Stimulated activated CD4-positive, alpha-beta T cell treated with anti-CD3 and anti-CD28 coated beads, Interleukin-12 subunit alpha, Interleukin-12 subunit beta, amount 100 ng/mL, for 24 hours (primary cell): ENCODE data around the gene GADD45GIP1.
A peak's percentile ranks its signal among the peaks of the same experiment; 100 is the strongest.
"Not testable (repeated sequence)": the region's sequence is repeated elsewhere in the genome, so short reads cannot be mapped to it uniquely, and the experiment has no call there.

Experiments used
- DNase-seq, 2 experiments: peaks; one replicate each; pipeline ENCODE4 v3.0.0-alpha.2; 2020; ENCODE audit warnings: low read depth in 2 of 2

The GADD45GIP1 gene

GRCh38 chr19:12959481-12959880 lies 2.5 kb upstream of the GADD45GIP1 start:
- no peak for DNase-seq

DNA sequence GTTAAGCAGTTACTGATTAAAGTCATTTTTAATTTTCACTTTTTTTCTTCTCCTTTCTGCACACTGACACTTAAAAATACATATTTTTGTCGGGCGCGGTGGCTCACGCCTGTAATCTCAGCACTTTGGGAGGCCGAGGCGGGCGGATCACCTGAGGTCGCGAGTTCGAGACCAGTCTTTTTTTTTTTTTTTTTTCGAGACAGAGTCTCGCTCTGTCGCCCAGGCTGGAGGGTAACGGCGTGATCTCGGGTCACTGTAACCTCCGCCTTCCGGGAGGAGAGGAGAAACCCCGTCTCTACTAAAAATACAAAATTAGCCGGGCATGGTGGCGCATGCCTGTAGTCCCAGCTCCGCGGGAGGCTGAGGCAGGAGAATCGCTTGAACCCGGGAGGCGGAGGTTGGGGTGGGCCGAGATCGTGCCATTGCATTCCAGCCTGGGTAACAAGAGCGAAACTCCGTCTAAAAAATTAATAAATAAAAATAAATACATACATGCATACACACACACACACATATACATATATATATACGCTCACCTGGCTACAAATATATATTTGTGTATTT lies 448 bp upstream of the GADD45GIP1 start:
- DNase-seq = not testable (repeated sequence)

- no peak for DNase-seq
Measured at GRCh38 chr19:12955996-12956395, 1.0 kb downstream of the GADD45GIP1 start.

DNA sequence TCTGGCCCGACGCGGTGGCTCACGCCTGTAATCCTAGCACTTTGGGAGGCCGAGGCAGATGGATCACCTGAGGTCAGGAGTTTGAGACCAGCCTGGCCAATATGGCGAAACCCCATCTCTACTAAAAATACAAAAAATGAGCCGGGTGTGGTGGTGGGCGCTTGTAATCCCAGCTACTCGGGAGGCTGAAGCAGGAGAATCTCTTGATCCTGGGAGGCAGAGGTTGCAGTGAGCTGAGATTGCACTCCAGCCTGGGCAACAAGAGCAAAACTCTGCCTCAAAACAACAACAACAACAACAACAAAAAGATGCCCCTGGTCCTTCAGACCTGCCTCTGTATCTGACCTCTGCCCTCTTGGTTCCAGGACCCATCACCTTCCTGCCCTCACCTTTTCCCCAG lies 1.4 kb downstream of the GADD45GIP1 start:
- DNase-seq = not testable (repeated sequence)

GRCh38 chr19:12954612-12954962 lies 2.4 kb downstream of the GADD45GIP1 start:
- DNase-seq = no peak

DNA sequence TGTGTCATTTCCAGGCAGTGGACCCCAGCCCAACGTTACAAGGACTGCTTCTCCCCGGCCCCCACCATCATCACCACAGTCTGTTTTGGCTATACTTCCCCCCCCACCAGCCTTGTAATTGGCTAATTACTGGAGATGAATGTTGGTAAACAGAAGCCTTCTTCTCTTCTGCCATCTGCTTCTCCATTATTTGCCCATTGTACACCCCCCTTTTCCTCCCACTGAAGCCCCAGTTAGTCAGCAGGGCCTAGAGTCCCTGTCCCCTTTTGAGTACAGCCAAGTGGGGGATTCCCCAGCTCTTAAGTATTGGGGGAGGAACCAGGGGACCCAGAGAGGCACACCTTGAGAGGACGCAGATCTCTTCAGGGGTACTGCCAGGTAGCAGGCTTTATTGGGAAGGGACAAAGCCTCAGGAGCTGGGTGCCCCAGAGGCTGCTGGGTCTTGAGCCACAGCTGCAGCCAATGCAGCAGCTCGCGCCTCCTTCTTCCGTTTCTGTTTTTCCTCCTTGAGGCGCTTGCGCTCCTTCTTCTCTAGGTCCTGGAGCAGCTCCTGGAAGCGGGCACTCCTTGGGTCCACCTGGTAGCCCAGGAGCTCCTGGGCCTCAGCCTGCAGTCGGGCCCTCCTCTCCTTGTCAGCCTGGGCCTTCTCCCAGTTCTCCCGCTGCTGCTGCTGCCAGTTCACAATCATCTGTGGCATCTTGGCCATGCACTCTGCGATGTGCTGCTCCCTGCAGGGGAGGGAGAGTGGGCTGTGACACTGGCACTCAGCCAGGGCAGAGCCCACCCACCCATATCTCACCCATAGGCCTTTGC lies 3.0 kb downstream of the GADD45GIP1 start:
- no peak for DNase-seq

DNA sequence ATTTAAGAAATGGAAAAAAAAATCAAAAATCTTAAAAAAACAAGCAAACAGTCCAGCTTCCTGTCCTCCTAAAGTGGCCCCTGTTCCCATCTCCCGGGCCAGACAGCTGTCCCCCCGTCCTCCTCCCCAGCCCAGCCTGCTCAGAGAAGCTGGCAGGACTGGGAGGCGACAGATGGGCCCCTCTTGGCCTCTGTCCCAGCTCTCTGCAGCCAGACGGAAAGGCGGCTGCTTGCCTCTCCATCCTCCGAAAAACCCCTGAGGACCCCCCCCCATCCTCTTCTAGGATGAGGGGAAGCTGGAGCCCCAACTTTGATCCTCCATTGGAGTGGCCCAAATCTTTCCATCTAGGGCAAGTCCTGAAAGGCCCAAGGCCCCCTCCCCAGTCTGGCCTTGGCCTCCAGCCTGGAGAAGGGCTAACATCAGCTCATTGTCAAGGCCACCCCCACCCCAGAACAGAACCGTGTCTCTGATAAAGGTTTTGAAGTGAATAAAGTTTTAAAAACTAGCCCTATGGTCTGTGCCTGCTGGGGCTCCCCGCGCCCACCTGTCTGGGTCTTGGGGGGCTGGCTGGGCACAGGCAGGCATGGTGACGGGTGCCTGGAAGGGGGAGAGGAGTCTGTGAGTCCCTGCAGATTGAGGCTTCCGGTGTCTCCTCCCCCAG lies 3.8 kb downstream of the GADD45GIP1 start:
- DNase-seq = no peak

- no peak for DNase-seq
Measured at GRCh38 chr19:12952488-12953137, 4.4 kb downstream of the GADD45GIP1 start.

GRCh38 chr19:12952050-12952449 lies 5.0 kb downstream of the GADD45GIP1 start:
- DNase-seq = not testable (repeated sequence)

DNA sequence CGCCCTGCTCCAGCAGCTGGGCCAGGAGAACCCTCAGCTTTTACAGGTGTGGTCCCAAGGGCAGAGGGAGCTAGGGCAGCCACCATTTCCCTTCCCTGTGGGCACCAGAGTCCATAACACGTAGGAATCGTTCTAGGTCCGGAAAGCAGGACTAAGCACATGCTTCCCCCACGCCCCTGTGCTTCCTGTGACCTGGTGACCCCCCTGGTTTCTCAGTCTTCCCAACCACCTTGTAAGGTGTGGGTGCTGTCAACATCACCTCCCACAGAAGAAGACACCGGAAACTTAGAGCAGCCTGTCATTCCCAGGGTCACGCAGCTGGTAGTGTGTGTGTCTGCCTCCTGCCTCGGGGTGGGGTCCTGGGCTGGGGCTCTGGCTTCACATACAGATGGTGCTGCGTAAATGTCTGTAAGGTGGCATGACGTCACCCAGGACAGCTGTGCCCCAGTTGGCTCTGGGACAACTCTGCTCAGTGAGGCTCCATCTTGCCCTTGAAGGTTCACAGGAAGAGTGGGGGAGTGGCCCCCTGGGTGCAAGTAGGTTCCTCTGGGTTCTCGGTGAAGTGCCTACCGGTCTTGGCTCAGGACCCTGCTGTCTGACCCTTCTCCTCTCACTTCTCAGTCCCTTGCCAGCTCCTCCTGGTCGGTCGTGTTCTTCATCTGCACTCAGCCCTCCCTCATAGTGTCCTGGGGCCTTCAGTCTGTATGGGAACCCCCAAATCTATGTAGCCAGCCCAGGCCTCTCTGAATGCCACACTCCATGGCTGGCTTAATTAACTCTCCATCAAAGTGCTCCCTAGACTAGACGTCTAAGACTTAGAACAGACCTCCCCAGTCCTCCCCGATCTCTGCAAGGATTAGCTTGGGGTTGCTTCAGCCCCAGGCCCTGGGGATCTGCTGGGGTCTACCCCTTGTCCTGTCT lies 7.4 kb downstream of the GADD45GIP1 start:
- DNase-seq = no peak

DNA sequence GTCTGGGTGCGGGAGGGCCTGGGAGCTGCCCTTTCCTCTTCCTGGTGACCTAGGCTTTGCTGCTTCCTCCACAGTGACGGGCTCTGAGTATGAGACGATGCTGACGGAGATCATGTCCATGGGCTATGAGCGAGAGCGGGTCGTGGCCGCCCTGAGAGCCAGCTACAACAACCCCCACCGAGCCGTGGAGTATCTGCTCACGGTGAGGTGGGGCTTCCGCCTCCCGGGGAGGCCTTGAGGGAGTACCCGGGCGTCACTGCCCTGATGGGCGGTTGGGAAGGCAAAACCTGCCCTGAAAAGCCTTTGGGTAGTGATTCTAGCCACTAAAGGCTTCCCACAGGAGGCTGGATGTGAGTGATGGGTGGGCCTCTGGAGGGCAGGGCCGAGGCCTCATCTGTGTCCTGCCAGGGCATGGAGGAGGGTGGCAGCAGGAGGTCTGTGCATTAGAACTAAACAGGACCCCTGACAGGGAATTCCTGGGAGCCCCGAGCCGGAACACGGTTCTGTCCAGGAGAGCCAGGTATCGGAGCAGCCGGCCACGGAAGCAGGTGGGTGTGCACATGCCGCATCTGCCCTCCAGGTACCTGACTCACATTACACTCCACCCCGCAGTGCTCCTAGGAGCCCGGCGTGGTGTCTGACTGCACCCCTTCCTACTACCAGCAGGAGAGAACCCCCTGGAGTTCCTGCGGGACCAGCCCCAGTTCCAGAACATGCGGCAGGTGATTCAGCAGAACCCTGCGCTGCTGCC lies 8.2 kb downstream of the GADD45GIP1 start:
- no peak for DNase-seq

GRCh38 chr19:12947702-12948611 lies 9.1 kb downstream of the GADD45GIP1 start:
- DNase-seq = no peak

DNA sequence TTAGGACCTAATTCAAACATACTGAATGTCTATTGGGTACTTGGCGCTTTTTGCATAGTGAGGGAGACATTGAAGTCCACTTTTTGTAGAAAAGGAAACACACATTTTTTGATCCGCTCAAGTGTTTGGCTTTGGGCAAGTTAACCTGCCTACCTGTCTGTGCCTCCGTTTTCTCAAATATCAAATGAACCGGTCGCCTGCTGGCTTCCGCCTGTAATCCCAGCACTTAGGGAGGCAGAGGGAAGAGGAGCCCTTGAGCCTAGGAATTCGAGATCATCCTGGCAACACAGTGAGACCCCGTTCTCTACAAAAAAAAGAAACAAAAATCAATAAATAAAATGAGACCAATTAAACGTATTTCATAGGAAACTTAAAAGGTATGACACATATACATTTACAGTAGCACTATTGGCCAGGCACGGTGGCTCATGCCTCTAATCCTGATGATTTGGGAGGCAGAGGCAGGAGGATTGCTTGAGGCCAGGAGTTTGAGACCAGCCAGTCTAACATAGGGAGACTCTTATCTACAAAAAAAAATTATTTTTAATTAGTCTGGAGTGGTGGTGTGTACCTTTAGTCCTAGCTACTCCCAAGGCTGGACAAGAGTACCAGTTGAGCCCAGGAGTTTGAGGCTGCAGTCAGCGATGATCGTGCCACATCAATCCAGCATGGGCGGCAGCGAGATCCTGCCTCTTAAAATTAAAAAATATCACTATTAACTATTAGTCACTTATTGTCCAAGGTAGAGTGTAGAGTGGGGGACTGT lies 10.1 kb downstream of the GADD45GIP1 start:
- DNase-seq = no peak

DNA sequence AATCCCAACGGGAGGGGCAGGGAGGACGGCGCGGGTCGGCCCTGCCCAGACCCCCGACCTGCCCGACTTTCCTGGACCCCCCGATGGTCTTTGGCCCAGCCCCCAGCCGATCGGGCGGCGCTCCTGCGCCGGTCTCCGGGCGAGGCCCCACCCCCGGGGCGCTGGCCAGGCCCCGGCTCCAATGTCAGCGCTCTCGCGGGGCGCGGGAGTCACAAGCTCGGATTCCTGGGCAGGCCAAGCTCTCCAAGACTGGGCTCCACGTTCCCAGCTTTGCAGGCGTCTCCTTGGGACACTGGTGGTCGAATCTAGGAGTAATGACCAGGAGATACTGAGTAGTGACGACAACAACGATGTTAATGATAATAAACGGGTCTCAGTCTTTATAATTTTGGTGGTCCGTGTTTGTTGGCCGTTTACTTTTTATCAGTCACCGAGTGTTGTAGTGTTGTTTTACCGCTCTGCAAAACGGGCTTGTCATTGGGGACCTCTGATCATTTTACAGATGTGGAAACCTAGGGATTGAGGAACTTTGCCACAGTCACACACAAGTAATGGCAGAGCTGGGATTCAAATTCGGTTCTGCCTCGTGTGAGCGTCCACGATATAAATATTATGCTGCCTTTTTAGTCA lies 10.8 kb downstream of the GADD45GIP1 start:
- peak; percentile 32 to 43 for DNase-seq

DNA sequence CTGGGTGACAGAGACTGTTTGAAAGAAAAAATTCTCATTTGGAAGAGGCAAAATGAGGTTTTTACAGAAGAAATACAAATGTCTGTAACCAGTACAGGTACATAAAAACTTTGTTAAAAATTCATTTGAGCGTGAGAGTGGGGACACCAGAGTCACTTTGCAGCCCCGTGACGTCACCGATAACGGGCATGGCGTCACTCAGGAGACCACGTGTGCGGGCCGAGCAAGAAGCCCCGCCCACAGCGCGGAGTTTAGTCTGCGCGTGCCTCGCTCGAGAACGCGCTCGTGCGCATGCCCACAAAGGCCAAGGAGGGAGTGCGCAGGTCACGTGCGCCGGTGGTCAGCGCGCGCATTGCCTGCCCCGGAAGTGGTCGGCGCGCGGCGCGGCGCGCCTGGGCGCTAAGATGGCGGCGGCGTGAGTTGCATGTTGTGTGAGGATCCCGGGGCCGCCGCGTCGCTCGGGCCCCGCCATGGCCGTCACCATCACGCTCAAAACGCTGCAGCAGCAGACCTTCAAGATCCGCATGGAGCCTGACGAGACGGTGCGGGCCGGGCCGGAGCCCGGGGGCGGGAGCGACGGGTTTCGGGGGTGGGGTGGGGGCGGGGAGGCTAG lies 11.4 kb downstream of the GADD45GIP1 start, which contains the start of gene RAD23A:
Gene RAD23A, plus strand, starts transcription at position 384 of the 613 bp plus-strand sequence. Its CDS starts 87 bp downstream, at position 471.
- peak; percentile 97 for DNase-seq

DNA sequence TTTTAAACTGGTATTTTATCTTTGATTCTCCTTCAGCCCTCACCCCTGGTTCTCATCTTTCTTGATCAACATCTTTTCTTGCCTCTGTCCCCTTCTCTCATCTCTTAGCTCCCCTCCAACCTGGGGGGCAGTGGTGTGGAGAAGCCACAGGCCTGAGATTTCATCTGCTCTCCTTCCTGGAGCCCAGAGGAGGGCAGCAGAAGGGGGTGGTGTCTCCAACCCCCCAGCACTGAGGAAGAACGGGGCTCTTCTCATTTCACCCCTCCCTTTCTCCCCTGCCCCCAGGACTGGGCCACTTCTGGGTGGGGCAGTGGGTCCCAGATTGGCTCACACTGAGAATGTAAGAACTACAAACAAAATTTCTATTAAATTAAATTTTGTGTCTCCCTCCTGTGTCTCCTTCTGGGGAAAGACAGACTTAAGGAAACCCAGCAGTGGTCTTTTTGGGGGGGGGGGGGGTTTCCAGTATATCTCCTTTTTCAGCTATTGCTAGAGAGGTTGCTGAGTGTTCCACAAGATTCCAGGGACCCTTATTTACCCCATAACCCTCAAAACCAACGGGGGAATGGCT lies 12.8 kb downstream of the GADD45GIP1 start:
- no peak for DNase-seq

DNA sequence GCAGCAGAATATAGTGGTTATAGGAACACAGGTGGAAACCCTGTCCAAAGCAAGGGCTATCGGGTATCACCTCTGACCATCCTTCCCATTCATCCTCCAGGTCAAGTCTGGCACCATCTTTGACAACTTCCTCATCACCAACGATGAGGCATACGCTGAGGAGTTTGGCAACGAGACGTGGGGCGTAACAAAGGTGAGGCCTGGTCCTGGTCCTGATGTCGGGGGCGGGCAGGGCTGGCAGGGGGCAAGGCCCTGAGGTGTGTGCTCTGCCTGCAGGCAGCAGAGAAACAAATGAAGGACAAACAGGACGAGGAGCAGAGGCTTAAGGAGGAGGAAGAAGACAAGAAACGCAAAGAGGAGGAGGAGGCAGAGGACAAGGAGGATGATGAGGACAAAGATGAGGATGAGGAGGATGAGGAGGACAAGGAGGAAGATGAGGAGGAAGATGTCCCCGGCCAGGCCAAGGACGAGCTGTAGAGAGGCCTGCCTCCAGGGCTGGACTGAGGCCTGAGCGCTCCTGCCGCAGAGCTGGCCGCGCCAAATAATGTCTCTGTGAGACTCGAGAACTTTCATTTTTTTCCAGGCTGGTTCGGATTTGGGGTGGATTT lies 13.5 kb downstream of the GADD45GIP1 start:
- DNase-seq = no peak
